Adrenal gland (tissue), 5 donors: Measurements from ENCODE around the gene KCNT1.

Experiments
- POLR2A ChIP-seq, 2 donors: fragments of 450-650 bp; IDR thresholded peaks; one replicate each; pipeline ENCODE4 v1.6.1; 2017; ENCODE audit warnings: antibody characterized with exemption in 2 of 2, mild to moderate bottlenecking in 2 of 2, moderate library complexity in 1 of 2
- TF ChIP-seq, protein P1 (sequence below), 6 experiments: fragments of 450-650 bp in 4 of 6; fragments of 200-600 bp in 2 of 6; sonication (generic) in 1 of 6; IDR thresholded peaks; 1 replicate in 5 of 6; 2 replicates in 1 of 6; pipeline versions ENCODE4 v1.5.1 to v1.8.0; 2016 to 2021; ENCODE audit warnings: antibody characterized with exemption in 6 of 6, mild to moderate bottlenecking in 2 of 6, moderate library complexity in 1 of 6
- donor health status: DM: no; HTN: no; CAD: no.

- TF ChIP-seq, protein P1, sequence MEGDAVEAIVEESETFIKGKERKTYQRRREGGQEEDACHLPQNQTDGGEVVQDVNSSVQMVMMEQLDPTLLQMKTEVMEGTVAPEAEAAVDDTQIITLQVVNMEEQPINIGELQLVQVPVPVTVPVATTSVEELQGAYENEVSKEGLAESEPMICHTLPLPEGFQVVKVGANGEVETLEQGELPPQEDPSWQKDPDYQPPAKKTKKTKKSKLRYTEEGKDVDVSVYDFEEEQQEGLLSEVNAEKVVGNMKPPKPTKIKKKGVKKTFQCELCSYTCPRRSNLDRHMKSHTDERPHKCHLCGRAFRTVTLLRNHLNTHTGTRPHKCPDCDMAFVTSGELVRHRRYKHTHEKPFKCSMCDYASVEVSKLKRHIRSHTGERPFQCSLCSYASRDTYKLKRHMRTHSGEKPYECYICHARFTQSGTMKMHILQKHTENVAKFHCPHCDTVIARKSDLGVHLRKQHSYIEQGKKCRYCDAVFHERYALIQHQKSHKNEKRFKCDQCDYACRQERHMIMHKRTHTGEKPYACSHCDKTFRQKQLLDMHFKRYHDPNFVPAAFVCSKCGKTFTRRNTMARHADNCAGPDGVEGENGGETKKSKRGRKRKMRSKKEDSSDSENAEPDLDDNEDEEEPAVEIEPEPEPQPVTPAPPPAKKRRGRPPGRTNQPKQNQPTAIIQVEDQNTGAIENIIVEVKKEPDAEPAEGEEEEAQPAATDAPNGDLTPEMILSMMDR (IDR thresholded peaks at IDR 0.05): no peak
- no peak for TF ChIP-seq POLR2A (IDR thresholded peaks at IDR 0.05)
Measured at GRCh38 chr9:135698767-135699166, 3.2 kb upstream of the KCNT1 start.
